DMS114 treated with DMSO at 0.1 percent for 48 hours (cell line): ENCODE results near the gene DPEP1.
"Not testable (repeated sequence)": the region's sequence is repeated elsewhere in the genome, so short reads cannot be mapped to it uniquely, and the experiment has no call there.

Experiments used
- DNase-seq: peaks from one replicate; lab custom pipeline; 2025; ENCODE audit not compliant: unreplicated experiment; lab: John Stamatoyannopoulos, UW

Gene DPEP1

GRCh38 chr16:89645122-89645521, 31.7 kb downstream of the DPEP1 start:
- DNase-seq = no peak

- DNase-seq = no peak
Measured at GRCh38 chr16:89646270-89646669, 32.8 kb downstream of the DPEP1 start.

GRCh38 chr16:89646906-89647305, 33.5 kb downstream of the DPEP1 start:
- no peak for DNase-seq

- no peak for DNase-seq
Measured at GRCh38 chr16:89651584-89651983, 38.1 kb downstream of the DPEP1 start.

- no peak for DNase-seq
Measured at GRCh38 chr16:89653656-89654295, 40.3 kb downstream of the DPEP1 start.

- DNase-seq = no peak
Measured at GRCh38 chr16:89655062-89655643, 41.7 kb downstream of the DPEP1 start.

- DNase-seq = no peak
Measured at GRCh38 chr16:89656435-89657121, 43.1 kb downstream of the DPEP1 start.

- peak; percentile 55 for DNase-seq
Measured at GRCh38 chr16:89657442-89658220, 44.2 kb downstream of the DPEP1 start, which contains the start of the genes CHMP1A and SPATA33. TSS of gene CHMP1A (minus strand) at chr16:89657708. CDS start at chr16:89657588, 120 bp downstream. TSS of gene SPATA33 (plus strand) at chr16:89657836. CDS start at chr16:89657912, 76 bp downstream.

GRCh38 chr16:89658221-89658879, 44.9 kb downstream of the DPEP1 start:
- no peak for DNase-seq

- DNase-seq = no peak
Measured at GRCh38 chr16:89660146-89660545, 46.7 kb downstream of the DPEP1 start.

- DNase-seq = no peak
Measured at GRCh38 chr16:89661215-89661614, 47.8 kb downstream of the DPEP1 start.

GRCh38 chr16:89664238-89664637, 50.8 kb downstream of the DPEP1 start:
- DNase-seq = not testable (repeated sequence)

- DNase-seq = peak; percentile 62
Measured at GRCh38 chr16:89667000-89667399, 53.6 kb downstream of the DPEP1 start.

GRCh38 chr16:89667633-89668032, 54.2 kb downstream of the DPEP1 start:
- no peak for DNase-seq

- DNase-seq = no peak
Measured at GRCh38 chr16:89668790-89669158, 55.3 kb downstream of the DPEP1 start.

GRCh38 chr16:89669755-89670154, 56.3 kb downstream of the DPEP1 start:
- no peak for DNase-seq

- no peak for DNase-seq
Measured at GRCh38 chr16:89670496-89671431, 57.3 kb downstream of the DPEP1 start.

GRCh38 chr16:89671565-89671964, 58.1 kb downstream of the DPEP1 start:
- DNase-seq = not testable (repeated sequence)

GRCh38 chr16:89672177-89672941, 58.9 kb downstream of the DPEP1 start:
- DNase-seq = no peak
